ENCODE measurements around the gene METTL16. TPM values are rescaled to one million over a fixed set of nuclear protein-coding genes. Genes with fewer than 3 reads are reported as not detected.

Gene METTL16
- polyA plus RNA-seq, 1 experiment = 10.4 TPM

DNA sequence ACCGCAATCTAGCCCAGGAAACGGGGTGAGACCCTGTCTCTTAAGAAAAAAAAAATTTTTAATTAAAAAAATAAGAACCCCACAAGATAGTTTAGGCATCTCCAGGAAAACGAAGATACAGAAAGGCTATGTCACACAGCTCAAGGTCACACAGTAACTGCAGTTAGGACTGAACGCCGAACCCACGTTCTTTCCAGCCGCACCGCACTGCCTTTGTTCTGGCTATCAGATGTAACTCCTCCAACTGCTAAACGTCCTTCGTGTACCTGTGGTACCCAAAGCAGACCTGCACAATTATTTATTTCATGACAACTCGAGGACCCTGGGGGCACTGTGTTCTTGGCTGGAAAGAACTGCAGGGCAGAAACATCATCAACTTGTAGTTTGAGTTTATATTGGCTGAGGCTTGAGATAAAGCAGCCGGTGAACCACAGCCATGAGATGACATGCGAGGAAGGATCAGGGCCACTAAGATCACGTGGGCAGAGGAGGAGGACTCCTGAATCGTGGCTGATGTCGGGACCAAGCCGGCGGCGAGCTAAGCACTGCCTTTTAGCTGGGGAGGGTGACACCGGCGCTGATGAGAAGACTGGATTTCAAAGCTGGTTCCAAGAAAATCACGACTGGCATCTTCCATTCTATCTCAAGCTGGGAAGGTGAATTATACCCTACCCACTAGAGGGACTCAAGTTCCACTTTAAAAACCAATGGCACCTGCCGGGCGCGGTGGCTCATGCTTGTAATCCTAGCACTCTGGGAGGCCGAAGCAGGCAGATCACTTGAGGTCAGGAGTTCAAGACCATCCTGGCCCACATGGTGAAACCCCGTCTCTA lies 90.2 kb downstream of the METTL16 start:
- POLR2A ChIA-PET = no interaction called here

DNA sequence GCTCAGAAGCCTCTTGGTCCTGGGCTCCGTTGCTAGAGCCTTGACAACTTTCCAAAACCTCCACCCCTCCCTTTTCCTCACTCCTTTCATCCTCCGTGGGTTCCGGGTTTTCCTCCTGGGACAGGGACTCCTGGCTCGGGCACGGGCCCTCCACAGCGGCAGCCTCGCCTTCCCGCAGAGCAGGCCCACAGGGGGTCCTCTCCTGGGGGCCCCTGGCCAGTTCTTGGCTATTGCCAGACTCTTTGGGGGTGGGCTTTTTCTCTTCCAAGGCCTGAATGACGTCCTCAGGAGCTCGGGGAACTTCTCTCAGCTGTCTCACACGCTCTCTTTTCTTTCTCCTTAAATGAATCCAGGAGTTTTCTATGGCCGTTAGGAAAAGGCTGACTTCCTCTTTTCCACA lies 91.5 kb downstream of the METTL16 start:
- H3K4me3 ChIP-seq (ENCODE audit: low read depth, low read length) = no peak overlapping the region
- no peak for DNase-seq (ENCODE audit: low read depth)
- TF ChIP-seq, protein P1, sequence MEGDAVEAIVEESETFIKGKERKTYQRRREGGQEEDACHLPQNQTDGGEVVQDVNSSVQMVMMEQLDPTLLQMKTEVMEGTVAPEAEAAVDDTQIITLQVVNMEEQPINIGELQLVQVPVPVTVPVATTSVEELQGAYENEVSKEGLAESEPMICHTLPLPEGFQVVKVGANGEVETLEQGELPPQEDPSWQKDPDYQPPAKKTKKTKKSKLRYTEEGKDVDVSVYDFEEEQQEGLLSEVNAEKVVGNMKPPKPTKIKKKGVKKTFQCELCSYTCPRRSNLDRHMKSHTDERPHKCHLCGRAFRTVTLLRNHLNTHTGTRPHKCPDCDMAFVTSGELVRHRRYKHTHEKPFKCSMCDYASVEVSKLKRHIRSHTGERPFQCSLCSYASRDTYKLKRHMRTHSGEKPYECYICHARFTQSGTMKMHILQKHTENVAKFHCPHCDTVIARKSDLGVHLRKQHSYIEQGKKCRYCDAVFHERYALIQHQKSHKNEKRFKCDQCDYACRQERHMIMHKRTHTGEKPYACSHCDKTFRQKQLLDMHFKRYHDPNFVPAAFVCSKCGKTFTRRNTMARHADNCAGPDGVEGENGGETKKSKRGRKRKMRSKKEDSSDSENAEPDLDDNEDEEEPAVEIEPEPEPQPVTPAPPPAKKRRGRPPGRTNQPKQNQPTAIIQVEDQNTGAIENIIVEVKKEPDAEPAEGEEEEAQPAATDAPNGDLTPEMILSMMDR (IDR thresholded peaks at IDR 0.05; ENCODE audit: insufficient read depth, low read depth, low read length) = no peak
- CTCF ChIA-PET = interaction anchor here (1.2 to 10.3 kb wide), 2 partner anchors 13 to 35 kb away, joined by 4 to 356 read pairs; no protein-coding TSS in a partner anchor
- H3K27me3 ChIP-seq (ENCODE audit: control insufficient read depth, insufficient read depth, low read length) = no peaks in the 10 kb centered on the region
- peaks cover 11% of the 10 kb centered on the region for H3K36me3 ChIP-seq (ENCODE audit: control insufficient read depth, insufficient read depth, low read length)
- POLR2A ChIA-PET = no interaction called here

More for the DNA sequence above, 90.2 kb downstream of the METTL16 start:
- peaks cover 10% of the 10 kb centered on the region for H3K36me3 ChIP-seq (ENCODE audit: control insufficient read depth, insufficient read depth, low read length)
- H3K27me3 ChIP-seq (ENCODE audit: control insufficient read depth, insufficient read depth, low read length) = no peaks in the 10 kb centered on the region
- DNase-seq (ENCODE audit: low read depth) = no peak
- TF ChIP-seq, protein P1 (IDR thresholded peaks at IDR 0.05; ENCODE audit: insufficient read depth, low read depth, low read length) = no peak
- no peak overlapping the region for H3K4me3 ChIP-seq (ENCODE audit: low read depth, low read length)
- CTCF ChIA-PET = interaction anchor here (1.0 to 1.4 kb wide), 4 partner anchors 13 to 39 kb away, joined by 3 to 5 read pairs (median 4); no protein-coding TSS in a partner anchor

DNA sequence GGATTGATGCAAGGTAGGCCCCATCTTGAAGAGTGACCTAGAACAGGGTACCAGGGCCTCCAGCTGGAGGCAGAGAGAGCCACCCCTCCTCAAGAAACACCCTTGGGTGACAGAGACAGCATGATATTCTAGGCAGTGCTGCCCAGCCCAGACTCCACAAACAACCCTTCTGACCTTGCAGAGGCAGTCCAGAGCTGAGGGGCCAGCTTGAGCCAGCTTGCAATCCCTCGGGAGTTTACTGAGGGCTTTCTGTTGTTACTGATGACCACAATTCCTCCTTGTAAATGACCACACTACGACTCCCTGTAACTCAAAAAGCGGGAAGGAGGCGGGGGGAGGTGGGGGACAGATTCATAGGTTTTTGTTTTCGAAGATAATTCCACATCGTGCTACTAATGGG lies 92.2 kb downstream of the METTL16 start:
- no peaks in the 10 kb centered on the region for H3K27me3 ChIP-seq (ENCODE audit: control insufficient read depth, insufficient read depth, low read length)
- H3K4me3 ChIP-seq (ENCODE audit: low read depth, low read length) = no peak overlapping the region
- H3K36me3 ChIP-seq (ENCODE audit: control insufficient read depth, insufficient read depth, low read length) = peaks cover 12% of the 10 kb centered on the region
- ChIA-PET CTCF (interaction anchor here (1.2 to 10.3 kb wide), 5 partner anchors 13 to 83 kb away, joined by 3 to 356 read pairs (median 4); no protein-coding TSS in a partner anchor), POLR2A (no interaction called here)
- DNase-seq (ENCODE audit: low read depth) = no peak
- TF ChIP-seq, protein P1 (IDR thresholded peaks at IDR 0.05; ENCODE audit: insufficient read depth, low read depth, low read length) = no peak

DNA sequence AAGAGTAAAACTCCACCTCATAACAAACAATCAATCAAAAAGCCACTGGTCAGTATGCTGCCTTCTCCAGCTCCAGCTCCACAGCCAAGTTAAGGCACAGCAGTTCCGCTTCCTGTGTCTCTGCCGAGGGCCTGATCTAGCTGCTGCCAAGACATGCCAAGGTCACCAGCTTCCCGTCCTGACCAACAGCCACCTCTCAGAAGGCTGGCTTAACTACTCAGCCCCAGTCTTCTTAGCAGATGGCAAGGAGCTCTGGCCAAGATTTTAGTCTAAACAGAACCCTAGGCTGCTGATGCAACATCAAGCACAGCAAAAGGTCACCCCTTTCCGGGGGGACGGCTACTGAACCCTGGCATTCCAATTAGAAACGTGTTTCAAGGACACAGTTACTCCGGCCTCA lies 93.1 kb downstream of the METTL16 start:
- no peaks in the 10 kb centered on the region for H3K27me3 ChIP-seq (ENCODE audit: control insufficient read depth, insufficient read depth, low read length)
- POLR2A ChIA-PET = no interaction called here

More for the DNA sequence above, 93.1 kb downstream of the METTL16 start:
- H3K4me3 ChIP-seq (ENCODE audit: low read depth, low read length) = no peak overlapping the region
- TF ChIP-seq, protein P1 (IDR thresholded peaks at IDR 0.05; ENCODE audit: insufficient read depth, low read depth, low read length) = no peak
- DNase-seq (ENCODE audit: low read depth) = no peak
- peaks cover 12% of the 10 kb centered on the region for H3K36me3 ChIP-seq (ENCODE audit: control insufficient read depth, insufficient read depth, low read length)
- CTCF ChIA-PET = interaction anchor here (1.2 to 10.3 kb wide), 4 partner anchors 17 to 82 kb away, joined by 3 to 356 read pairs (median 4); no protein-coding TSS in a partner anchor

Measured in BJ (cell line).